PC-9 (cell line): Measurements from ENCODE around the gene YWHAQ.

ENCODE experiments used
- CTCF ChIP-seq: fragments of 200-600 bp; sonication (generic); conservative IDR thresholded peaks from 2 replicates; pipeline ENCODE4 v1.6.1; 2017; ENCODE audit warnings: mixed run types, antibody characterized with exemption, mild to moderate bottlenecking, moderate library complexity
- EZH2 ChIP-seq: fragments of 200-600 bp; sonication (generic); IDR thresholded peaks from 2 replicates; pipeline ENCODE4 v1.8.0; 2017; ENCODE audit warnings: antibody characterized with exemption, low read depth

DNA sequence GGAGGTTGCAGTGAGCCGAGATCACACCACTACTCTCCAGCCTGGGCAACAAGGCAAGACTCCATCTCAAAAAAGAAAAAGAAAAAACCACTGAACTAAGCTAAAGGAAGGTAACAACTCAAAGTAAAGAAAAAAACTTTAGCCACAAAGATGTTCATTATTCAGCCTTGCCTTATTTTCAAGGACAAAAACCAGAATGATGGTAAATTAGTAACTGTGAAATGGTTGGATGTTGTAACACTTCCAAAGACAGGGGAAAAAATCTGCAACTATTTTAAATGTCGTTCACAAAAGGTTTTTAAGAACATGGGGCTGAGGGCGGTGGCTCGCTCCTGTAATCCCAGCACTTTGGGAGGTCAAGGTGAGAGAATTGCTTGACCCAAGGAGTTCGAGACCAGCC is 85.3 kb downstream of the YWHAQ start:
- TF ChIP-seq CTCF, result no peak
- no peak for TF ChIP-seq EZH2
